GM21367 (cell line): Measurements from ENCODE around the gene NADK.
"Not testable (repeated sequence)": the region's sequence is repeated elsewhere in the genome, so short reads cannot be mapped to it uniquely, and the experiment has no call there.

ENCODE experiments used
- ATAC-seq: cut with Tn5 transposase; IDR thresholded peaks from one replicate; pipeline ENCODE4 v1.9.1; 2021; ENCODE audit not compliant: unreplicated experiment

The NADK gene

DNA sequence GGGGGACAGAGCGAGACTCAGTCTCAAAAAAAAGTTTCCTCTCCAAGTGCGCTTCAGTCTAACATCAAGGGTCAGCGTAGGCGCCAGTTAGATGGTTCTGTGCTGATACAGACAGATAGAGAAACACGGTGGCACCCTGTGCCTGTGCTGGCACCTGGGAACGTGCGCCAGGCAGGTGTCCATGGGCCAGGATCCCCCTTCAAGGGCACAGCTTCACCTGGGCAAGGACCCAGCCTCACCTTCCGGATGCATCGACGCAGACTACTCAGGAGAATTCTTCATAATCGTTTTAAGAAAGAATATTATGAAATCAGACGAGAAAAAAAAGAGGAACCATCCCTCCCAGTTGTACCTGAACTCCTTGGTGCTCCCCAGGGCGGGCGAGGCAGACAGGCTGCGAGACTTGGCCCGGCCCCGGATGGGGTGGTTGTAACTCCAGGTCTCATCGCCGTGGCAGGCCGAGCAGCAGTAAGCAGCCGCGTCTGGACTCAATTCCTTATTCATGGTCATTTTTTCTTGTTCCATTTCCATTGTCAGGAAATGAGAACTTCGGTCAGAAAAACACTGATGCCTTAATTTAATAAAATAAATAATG, 13.3 kb downstream of the NADK start:
- ATAC-seq, result no peak

DNA sequence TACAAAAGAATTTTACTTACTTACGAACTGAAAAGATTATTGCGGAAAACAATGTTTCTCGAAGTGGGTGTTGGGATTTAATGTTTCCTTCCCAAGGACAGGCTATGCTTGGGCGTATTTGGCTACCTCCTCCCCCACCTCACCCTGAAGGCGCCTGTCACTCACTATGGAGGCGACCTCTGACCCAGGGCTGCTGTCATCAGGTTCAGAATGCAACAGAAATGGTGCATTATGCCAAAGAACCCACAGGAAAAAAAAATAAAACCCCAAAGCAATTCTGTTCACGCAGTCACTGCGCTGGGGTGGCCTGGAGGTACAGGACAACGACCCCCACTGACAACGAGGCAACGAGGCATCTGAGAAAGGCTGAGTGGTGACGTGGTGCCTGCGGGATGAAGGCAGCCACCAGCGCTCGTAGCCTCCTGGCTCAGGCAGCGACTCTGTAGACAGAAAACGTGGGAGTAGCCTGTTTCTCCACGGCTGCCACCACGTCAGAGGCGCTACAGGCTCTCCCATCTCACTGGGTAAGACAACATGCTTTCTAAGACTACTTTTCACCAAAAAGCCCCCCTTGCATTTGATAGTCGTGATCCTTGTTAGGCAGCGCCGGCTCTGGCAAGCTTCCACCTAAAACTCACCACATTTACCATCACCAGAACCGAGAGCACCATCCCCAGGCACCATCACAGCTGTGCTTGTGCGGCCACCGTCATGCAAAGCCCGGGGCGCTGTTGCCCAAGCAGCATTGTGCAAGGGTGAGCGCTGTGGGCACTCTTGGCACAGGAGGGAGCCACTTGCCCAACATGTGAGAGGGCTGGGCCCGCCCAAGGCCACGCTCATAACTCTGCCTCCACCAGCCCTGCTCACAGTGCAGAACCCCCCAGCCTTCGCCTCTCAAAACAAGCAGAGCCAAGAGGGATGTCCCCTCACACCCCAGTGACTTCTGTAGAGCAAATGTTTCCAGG, 14.3 kb downstream of the NADK start:
- no peak for ATAC-seq

DNA sequence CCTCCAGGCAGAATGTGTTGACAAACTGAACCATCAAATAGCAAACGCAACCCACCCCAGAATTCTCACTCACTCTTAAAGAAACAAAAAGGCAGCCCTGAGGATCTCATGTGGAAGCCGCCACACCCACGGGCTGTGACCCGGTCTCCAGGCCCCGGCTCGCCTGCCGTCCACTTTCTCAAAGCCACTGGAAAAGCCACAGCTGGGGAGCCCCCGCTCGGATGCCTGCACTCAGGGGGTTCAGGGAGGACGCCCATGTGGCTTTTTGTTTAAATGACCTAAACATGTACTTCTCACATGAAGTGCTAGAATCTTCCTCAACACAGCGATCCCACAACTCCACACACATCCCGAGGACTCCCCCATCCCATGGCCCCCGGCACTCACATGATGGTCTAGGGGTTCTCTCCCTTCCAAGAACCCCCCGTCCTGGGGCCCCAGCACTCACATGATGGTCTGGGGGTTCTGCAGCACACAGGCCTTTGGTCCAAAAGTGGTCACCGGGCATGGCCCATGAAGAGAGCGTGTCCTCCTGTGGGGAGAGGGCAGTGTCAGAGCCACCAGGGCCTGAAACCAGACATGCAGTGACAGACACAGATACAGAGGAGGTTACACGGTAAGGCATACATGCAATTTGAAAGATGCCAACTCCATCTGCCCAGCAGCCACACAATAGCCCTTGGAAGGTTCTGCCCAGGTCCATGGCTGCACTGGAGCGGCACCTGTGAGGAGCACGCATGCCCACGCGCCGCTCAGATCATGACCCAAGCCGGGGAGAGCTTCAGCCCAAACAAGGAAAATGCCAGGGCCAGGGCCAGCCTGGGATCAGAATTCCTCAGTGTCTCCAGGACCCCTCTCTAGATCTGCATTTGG, 16.5 kb downstream of the NADK start:
- no peak for ATAC-seq

DNA sequence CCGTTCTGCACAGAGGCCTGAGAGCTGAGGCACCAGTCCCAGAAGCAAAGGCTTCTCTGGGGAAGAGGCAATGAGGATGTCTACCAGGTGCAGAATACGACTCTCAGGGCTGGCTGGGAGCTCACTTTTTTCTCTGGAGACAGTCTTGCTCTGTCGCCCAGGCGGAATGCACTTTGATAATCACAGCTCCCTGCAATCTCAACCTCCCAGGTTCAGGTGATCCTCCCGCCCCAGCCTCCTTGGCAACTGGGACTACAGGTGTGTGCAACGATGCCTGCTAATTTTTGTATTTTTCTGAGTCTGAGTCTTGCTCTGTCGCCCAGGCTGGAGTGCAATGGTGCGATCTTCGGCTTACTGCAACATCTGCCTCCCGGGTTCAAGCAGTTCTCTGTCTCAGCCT, 17.6 kb downstream of the NADK start:
- ATAC-seq, result no peak

DNA sequence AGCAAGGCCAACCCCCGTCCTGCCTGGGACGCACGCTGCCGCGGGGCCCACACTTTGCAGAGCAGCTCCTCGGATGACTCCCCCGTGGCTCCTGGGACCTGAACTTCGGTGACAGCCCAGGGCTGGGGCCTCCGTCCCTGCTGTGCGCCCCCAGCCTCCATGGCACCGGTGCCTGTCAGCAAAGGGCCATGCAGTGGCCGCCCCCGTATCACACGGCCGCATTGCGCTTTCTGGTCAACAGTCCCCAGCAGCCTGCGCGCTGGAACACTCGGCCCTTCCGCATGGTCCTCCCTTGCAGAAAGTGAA, 18.0 kb downstream of the NADK start:
- no peak for ATAC-seq

DNA sequence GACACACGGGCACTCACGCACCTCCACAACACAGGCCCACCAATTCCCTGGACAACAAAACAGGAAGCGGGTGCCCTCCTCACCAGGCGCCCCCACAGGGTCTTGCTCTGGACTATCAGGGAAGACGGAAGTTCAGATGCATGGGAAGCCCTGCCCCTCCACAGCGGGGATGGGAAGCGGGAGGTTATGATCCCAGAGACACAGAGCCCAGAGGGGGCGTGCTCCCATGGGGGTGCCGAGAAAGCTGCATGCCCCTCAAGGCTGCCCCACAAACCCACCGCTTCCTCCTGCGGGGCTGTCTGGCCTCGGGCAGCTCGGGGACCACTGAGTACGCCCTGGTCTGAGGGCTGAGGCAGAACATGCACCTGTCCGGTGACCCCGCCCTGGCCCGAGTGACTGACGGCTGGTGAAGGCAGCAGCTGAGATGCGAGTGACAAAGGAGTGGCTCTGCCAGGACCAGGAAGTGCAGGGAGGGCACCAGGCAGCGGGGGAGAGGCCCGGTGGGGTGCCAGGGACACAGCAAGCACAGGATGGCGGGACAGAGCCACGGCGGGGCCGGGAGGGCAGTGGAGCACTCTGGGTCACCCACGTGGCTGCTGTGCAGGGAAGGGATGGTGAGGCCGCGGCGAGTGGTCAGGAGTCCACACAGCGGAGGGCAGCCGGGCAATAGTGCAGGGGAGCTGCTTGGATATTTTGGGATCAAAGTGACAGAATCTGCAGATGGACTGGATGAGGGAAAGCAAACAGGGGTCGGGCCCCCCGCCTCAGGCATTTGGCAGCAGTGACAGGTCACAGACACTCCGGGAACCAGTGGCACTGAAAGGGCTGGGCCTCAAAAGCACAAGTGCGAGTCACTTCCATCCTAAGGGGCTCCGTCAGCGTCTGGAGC, 18.6 kb downstream of the NADK start:
- no peak for ATAC-seq

DNA sequence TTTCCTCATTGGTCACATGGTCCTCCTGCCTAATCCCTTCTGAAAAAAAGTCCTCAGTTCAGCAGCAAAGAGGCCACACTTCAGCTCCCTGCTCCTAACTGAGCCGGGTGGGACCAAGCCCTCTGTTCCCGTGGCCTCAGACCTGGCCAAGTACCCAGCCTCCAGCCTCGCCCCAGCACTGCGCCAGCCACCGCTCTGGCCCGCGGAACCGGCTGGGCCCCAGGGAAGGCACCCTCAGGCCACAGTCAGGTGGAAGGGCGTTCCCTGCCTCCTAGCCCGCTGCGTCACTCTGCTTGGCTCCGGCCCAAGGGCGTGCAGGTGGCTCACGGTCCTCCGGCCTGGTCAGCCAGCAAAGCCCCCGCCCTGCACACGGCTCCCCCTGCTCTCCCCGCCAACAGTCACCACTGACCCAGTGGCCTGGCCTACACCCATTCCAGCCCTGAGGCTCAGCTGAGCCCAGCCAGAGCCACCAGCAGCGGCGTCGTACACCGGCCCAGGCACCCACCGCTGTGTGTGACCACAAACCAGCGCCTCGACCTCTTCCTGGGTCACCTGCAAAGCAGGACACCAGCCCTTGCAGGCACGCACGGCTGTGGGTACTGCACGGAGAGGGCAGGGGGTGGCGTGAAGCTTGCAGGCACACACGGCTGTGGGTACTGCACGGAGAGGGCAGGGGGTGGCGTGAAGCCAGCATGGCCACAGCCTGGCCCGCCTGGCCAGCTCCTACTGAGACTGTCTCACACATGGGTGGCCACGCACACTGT, 19.4 kb downstream of the NADK start:
- no peak for ATAC-seq

DNA sequence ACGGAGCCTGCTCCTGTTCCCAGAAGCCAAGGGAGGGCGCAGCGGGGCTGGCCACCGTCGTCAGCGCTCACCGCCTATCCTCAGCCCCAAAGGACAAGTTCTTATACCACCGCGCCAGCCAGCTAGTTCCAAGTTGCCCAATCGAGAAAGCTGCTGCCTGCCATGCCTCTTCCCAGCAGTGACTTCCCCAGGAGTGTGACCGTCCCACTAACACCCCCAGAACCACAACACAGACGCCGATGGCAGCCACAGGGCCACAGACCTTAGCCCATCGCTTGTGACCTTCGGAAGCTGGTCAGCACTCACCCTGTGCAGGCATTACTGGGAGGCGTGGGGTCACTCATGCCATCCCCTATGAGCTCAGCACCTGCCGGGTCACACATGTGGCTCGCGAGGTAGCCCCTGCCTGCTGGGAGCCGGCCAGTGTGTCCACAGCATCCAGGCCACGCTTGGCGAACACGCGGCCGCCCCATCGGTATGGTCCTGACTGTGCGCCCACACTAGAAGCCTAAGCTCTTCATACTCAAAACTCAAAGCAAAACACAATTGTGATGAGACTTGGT, 20.1 kb downstream of the NADK start:
- no peak for ATAC-seq

DNA sequence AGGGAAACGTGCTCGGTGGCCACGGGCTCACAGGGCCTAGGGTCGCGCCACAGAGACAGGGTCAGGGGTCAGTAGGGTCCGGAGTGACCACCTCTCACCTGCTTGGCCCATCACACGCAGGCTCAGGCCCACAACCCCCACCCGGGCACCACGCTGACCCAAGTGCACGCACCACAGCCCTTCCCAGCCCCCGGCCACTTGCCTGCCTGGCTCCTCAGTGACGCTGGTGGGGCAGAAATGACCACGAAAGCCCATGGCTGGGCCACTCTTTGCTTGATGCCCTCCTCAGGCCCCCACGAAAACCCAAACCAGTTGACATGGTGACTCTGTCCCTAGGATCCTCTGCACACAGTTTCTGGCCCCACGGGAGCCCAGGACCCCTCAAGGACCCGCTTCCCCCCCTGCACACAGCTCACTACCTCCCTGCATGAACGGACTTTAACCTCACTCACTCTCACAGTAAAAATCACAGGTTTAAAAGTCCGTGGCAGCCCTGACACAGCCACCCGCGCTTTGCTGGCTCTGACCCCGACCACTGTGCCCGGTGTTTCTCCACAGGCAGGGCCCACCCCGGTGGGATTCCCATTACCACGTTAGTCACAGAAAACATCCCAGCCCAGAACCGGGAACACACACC, 20.7 kb downstream of the NADK start:
- ATAC-seq, result no peak

DNA sequence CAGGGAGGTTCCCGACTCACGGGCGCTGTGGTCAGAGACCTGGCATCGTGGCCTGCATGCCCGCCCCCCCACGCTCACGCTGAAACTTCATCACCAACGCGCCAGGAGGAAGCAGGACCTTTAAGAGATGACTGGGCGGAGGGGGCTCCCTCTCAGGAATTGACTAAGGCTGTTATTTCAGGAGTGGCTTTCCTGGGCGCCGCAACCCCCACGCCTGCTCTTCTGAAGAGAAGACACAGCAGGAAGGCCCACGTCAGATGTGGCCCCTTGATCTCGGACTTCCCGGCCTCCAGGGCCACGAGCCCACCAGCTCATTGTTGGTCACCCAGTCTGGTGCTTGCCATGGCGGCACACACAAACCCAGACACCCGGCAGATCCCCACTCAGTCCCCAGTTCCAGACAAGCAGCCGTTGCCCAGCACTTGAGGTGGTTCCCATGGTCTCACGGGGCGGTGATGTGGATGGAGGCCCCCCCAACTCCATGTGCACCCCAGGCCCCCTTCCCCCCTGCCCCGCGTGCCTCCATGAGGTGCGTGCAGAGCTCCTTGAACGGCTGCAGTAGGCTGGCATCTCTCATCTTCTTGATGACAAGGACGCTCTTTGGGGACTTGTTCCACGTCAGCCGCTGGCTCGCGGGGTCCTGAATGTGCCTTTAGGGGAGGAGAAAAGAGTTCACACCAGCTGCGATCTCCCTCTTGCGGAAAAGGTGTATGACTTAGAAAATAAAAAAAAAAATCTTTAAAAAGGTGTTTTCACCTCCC, 21.4 kb downstream of the NADK start:
- no peak for ATAC-seq

DNA sequence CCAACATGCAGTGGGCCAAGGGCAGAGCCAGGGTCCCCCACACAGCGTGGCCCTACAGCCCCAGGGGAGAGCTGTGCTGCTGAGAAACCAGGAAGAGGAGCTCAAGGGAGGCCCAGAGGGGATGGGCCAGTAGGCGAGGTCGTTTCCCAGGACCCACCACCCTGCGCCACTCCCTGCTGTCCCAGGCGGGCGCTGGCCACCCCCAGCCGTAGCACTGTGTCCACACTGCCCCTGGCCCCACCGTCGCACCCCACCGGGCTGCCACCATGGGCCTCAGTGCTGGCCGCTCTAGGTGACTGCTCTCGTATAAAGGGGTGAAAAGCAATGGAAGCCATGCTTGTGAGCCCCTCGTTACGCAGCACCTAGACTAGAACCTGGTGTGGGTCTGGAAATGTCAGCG, 22.4 kb downstream of the NADK start:
- ATAC-seq, result no peak

DNA sequence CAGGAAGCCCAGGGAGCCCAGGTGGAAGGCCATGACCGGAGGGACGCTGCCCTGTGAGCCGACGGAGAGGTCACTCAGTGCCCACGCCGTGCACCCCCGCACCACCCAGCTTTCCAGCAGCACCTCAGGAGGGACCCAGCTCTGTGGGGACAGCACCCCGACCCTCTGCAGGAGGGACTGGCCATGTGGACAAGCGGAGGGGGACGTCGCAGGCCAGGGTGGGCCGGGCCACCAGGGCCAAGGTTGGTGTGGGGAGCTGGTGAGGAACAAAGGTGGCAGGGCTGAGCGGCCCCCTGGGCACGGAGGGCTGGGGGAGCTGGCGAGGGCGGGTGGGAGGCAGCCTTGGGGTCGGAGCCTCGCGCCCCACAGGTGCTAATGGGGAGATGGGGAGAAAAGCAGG, 22.8 kb downstream of the NADK start:
- ATAC-seq, result no peak

DNA sequence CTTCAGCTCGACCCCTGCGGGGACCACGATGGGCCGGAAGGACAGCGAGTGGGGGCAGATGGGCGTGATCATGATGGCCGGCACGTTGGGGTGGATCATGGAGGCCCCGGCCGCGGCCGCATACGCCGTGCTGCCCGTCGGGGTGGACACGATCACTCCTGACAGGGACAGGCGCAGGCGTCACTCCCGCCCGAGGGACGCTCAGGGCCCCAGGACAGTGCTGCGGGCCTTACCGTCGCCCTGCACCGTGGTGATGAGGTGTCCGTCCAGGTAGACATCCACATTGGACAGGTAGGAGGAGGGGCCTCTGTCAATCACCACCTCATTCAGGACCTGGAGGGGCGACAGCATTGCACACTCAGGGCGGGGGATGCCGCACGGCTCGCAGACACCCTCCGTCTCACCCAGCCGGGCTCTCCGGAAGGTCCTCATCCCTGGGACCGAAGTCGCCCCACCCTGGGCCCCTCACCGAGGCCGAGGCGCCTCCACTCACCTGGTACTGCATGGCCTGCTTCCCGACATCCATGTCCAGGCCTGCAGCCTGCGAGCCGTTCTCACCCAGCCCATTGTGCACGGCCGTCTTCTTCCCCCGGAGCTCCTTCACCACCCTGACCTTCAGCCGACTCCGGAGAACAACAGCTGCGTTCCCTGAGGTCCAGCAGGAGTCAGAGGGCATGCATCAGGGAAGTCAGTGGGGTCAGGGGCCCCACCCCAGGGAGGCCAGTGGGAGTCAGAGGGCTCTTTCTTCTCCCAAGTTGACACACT, 24.0 kb downstream of the NADK start:
- no peak for ATAC-seq

DNA sequence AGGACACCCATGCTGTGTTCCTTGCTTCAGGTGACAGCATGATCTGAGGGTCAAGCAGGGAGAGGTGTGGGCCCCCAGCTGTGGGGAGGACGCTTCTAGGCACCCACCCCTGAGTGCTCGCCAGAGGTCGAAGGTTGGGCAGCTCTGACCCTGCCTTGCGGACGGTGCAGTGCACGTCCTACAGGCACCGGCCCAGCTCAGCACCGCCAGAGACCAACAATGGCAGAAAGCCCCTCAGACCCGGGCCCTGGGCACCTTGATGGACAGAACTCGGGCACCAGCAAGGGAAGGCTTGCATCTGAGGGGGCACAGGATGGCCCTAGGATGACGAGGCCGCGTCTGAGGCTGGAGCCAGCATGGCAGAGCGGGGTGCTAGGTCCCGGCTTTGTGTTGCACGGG, 24.7 kb downstream of the NADK start:
- ATAC-seq, result no peak

DNA sequence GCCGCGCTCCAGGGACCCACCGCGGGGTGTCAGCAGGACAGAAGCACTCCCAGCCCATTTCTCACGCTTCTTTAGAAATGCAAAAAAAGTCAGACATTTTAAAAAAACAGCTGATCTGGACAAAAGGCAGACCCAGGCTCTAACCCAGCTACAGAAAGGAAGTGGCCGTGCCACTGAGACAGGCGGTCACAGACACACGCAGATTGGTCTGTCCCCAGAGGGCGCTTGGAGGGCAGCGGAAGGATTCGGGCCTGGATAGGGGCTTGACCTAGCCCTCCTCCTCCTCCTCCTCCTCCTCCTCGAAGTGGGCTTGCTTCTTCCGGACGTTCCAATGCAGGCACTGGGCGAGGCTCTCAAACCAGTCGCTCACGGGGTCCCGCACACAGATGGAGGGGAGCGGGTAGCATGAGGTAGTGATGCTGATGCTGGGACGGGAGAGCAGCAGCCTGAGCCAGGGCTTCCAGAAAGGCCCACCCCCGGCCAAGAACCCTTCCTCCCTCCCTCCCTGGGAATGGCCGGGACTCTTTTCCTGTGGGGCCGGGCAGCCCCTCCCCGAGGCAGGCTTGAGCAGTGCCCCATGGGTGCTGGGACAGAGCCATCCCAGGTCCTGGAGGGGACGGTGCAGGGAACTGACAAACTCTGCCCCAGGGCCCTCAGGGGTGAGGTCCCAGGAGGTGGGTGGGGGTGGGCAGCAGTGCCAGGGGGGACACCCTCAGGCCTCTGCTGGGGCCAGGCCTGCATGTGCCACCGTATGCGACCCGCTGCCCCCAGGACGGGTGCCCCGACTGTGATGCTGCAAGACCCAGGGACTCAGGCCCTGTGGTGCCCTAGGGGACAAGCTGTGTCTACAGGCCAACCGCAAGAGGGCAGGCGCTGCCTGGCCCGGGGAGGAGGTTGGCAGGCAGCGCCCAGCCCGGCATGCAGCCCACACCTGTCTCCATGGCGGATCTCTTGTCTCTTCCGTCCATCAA, 25.3 kb downstream of the NADK start:
- ATAC-seq, result no peak

DNA sequence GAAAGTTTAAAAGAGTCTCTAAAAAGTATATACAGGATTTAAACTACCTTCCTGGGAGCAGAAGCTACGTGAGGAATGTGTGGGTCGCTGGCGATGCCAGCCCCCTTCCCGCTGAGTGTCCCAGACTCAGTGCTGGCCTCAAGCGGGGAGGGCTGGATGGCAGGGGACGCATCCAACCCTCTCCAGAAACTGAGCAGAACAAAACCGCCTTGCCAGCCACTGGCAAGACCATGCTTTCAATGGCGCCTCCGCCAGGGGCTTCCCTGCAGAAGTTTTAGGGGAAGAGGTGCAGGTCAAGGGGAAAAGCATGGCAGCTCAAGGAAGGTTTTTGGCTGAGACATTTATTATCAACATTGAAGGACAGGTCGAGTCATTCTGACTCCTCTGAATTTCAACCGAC, 26.1 kb downstream of the NADK start:
- no peak for ATAC-seq

DNA sequence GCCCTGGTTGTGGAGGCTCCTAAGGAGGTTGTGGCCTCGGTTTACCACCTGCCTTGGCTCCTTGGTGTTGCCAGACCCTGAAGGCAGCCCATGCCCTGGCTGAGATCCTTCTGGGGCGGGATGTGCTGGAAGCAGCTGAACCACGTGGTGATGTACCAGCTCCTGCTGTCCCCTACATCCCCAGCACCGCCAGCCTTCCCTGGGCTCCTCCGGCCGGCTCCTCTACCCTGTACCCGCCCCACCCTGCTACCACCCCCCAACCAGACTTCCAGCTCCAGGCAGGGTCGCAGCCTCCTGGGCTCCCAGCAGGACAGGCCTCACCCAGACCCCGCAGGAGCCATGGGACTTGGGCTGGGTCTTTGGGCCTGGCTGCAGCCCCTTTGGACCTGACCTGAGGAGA, 28.3 kb downstream of the NADK start:
- not testable (repeated sequence) for ATAC-seq
